Cardiac fibroblast (primary cell): ENCODE measurements around the gene KCNK3.

Experiments
- DNase-seq, 2 donors: peaks; one replicate each; pipeline versions ENCODE4 v3.0.0 to v3.0.0-alpha.2; 2010; ENCODE audit warnings: low read depth in 2 of 2
- H3K4me3 ChIP-seq, 2 donors: replicated peaks in 1 of 2; 1 replicate in 1 of 2; 2 replicates in 1 of 2; pipeline ENCODE4 v1.5.1; 2011; ENCODE audit warnings: low read depth in 2 of 2, low read length in 2 of 2, mild to moderate bottlenecking in 2 of 2, moderate library complexity in 1 of 2
- TF ChIP-seq, protein P1 (sequence below): IDR thresholded peaks from one replicate; pipeline ENCODE4 v1.5.1; 2011; ENCODE audit warnings: low read depth, mild to moderate bottlenecking, low read length, inconsistent platforms

KCNK3 gene

DNA sequence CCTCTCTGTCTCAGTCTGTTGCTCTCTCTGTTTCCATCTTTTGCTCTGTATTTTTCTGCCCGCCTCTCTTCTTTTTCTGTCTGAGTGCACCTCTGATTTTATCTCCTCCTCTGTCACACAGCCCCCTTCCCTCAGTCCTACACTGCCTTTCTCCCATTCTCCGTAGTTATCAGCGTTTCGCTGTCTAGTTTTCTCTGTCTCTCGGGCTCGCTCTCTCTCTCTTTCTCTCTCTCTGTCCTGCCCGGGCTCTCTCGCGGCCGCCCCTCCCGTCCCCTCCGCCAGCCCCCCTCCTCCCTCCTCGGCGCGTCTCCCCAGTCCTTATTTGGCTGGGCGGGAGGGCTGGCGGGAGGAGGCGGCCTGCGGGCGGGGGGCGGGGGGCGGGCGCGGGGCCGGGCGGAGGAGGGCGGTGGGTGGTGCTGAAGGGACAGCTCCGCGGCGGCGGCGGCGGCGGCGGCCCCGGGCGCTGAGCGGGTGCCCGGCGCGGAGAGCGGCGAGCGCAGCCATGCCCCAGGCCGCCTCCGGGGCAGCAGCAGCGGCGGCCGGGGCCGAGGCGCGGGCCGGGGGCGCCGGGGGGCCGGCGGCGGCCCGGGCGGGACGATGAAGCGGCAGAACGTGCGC, at the start of gene KCNK3:
Gene KCNK3 (plus strand): TSS at position 444 of the 618 bp plus-strand sequence. CDS start 154 bp downstream, at position 598.
- H3K4me3 ChIP-seq = peak within 1 kb of the TSS; percentile 4 to 32
- DNase-seq = peak; percentile 19 to 50
- TF ChIP-seq, protein P1, sequence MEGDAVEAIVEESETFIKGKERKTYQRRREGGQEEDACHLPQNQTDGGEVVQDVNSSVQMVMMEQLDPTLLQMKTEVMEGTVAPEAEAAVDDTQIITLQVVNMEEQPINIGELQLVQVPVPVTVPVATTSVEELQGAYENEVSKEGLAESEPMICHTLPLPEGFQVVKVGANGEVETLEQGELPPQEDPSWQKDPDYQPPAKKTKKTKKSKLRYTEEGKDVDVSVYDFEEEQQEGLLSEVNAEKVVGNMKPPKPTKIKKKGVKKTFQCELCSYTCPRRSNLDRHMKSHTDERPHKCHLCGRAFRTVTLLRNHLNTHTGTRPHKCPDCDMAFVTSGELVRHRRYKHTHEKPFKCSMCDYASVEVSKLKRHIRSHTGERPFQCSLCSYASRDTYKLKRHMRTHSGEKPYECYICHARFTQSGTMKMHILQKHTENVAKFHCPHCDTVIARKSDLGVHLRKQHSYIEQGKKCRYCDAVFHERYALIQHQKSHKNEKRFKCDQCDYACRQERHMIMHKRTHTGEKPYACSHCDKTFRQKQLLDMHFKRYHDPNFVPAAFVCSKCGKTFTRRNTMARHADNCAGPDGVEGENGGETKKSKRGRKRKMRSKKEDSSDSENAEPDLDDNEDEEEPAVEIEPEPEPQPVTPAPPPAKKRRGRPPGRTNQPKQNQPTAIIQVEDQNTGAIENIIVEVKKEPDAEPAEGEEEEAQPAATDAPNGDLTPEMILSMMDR = no peak

DNA sequence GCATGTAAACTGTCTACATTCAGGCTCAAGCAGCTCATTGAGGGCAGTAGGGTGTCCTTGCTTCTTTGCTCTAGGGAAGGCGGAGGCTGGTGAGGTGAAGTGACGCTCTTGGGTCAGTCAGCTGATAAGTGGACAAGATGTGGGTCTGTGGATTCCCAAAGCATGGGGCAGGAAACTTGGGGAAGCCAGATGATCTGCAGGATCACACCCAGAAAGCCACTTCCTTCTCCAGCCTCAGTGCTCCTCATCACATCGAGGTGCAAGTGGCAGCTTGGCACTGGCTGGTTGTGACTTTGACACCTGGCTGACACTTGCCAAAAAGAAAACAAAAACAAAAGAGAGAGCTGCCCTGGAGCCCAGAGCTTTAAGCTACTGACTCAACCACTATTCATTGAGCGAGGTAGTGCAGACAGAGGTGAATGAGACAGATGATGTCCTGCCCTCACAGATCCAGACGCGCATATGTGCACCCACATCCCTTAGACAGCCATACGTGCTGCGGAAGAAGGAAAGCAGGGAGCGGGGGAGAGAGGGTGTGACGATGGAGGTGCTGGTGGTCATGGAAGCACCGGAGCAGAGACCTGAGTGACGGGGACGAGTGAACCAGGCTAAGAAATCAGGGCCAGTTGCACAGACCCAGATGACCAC, 48.2 kb upstream of the KCNK3 start:
- H3K4me3 ChIP-seq = no peak overlapping the region
- DNase-seq = no peak
- TF ChIP-seq, protein P1 = no peak

DNA sequence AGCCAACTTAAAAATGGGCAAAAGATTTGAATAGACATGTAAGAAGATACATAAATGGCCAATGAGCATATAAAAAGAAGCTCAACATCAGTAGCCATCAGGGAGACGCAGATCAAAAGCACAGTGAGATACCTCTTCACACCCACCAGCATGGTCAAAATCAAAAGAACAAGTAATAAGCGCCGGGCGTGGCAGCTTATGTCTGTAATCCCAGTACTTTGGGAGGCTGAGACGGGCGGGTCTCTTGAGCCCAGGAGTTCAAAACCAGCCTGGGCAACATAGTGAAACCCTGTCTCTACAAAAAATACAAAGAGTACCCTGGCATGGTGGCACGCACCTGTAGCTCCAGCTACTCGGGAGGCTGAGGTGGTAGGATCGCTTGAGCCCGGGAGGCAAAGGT, 46.8 kb upstream of the KCNK3 start:
- DNase-seq = no peak
- H3K4me3 ChIP-seq = no peak overlapping the region
- TF ChIP-seq, protein P1 = no peak

DNA sequence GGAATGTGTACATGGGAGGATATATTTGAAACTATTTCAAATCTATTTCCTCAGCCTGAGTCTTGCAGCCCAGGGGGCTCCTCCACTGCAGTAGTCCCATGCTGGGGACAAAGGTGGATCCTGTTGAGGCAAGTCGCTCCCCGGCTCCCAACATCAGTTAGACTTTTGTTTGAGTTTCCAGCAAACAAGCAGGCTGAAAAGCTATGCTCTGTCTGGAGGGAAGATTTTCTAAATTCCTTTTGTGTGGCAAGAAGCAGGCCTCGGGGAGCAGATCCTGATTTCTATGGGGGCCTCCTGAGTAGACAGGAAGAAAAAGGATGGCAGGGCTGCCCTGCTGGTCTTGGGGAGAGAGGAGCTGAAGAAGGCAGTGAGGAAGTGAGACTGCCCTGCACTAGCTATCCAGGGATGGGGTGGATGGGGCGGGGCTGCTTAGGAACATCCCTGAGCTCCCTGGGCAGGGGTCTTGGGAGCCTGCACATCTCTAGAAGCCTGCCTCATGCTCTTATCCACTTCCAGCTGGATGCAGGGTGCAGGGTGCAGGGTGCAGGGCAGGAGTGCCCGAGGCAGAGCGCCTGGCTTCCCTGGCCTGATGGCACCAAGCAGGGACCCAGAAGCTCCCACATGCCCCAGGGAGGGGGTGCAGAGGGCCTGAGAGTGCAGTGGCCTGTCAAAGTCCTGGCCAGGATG, 45.4 kb upstream of the KCNK3 start:
- TF ChIP-seq, protein P1 = no peak
- no peak overlapping the region for H3K4me3 ChIP-seq
- DNase-seq = no peak

DNA sequence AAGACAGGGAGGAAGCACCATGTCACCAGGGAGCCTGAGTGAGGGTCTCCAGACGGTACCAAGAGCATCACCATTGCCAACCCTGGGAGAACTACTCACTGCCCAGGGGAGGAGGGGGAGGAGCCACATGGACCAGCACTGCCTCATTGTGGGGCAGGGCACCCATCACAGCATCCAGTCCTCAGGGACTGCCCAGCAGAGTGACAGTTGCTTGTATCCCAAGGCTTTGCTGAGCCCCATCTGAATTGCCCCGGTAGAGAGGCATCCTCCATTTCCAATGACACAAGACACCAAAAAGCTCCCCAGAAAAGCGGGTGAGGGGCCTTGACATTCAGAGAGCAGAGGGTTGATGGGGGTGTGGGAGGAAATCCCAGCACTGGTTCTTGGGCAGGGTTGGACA, 44.5 kb upstream of the KCNK3 start:
- no peak overlapping the region for H3K4me3 ChIP-seq
- TF ChIP-seq, protein P1 = no peak
- DNase-seq = no peak

DNA sequence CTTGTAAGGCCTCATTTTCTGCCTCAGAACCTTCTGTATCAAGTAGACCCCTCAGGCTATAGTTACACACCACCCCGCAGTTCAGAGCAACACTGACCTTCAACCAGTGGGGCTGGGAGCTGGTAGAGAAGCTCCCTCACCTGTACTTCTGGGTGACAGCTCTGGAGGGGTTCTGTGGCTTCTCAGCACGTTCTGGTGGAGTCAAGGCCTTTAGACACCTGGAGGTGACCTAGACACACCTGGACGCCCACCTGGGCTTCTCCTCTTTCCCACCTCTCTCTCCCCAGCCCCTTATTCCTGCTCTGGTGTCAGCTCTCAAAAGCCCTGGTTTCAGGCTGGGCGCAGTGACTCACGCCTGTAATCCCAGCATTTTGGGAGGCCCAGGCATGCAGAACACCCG, 44.0 kb upstream of the KCNK3 start:
- TF ChIP-seq, protein P1 = no peak
- no peak for DNase-seq
- H3K4me3 ChIP-seq = no peak overlapping the region
